Ecto neural progenitor cell (in vitro differentiated cells): ENCODE measurements around the gene NUP35.
"Not testable (repeated sequence)": the region's sequence is repeated elsewhere in the genome, so short reads cannot be mapped to it uniquely, and the experiment has no call there.

Experiments used
- DNase-seq: peaks from one replicate; pipeline ENCODE4 v3.0.0-alpha.2; 2018; ENCODE audit warnings: low spot score

NUP35 gene

DNA sequence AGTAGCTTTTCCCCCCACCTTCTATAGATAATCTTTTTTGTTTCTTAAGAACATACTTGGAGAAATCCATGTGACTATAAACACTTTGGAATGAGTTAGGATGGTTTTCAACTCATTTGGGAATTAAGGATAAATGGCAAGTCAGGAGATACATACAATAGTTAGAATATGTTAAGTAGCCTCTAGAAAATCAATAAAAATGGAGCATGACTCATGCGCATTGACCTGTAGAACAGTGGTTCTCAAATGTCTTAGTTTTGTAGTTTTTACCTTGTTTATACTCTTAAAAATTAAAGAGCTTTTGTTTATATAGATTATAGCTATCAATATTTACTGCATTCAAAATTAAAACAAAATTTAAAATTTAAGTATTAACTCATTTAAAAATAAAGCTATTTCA is 24.7 kb downstream of the NUP35 start:
- DNase-seq: no peak

DNA sequence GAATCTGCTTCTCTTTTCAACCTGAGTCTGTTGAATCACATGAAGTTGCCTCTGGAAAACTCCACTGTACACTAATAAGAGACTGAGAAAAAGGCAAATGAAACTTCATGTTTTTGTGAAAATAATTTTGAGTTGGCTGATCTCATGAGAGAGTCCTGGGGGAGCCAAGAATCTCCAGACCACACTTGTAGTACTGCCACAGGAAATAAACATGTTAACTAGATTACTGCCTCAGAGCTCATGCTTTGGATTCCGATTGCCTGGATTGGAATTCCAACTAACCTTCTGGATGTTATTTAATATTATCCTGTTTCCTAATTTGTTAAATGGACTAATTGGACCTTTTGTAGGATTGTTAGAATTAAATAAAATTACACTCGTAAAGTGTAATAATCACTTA is 25.2 kb downstream of the NUP35 start:
- DNase-seq: no peak

DNA sequence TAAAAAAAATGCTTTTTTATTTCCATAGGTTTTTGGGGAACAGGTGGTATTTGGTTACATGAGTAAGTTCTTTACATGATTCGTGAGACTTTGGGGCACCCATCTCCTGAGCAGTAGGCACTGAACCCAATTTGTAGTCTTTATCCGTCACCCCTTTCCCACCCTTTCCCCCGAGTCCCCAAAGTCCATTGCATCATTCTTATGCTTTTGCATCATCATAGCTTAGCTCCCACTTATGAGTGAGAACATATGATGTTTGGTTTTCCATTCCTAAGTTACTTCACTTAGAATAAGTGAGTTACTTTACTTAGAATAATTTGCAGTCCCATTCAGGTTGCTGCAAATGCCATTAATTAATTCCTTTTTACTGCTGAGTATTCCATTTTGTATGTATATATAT is 28.0 kb downstream of the NUP35 start:
- not testable (repeated sequence) for DNase-seq

DNA sequence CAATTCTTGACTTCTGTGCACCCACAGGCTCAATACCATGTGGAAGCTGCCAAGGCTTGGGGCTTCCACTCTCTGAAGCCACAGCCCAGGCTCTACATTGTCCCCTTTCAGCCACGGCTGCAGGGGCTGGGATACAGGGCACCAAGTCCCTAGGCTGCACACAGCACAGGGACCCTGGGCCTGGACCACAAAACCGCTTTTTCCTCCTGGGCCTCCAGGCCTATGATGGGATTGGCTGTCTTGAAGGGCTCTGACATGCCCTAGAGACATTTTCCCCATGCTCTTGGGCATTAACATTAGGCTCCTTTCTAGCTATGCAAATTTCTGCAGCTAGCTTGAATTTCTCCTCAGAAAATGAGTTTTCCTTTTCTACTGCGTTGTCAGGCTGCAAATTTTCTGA is 29.7 kb downstream of the NUP35 start:
- DNase-seq: no peak

DNA sequence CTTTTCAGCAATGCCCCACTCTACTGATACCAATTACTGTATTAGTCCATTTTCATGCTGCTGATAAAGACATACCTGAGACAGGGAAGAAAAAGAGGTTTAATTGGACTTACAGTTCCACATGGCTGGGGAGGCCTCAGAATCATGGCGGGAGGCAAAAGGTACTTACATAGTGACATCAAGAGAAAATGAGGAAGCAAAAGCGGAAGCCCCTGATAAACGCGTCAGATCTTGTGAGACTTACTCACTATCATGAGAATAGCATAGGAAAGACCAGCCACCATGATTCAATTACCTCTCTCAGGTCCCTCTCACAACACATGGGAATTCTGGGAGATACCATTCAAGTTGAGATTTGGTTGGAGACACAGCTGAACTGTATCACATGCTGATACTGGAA is 30.5 kb downstream of the NUP35 start:
- not testable (repeated sequence) for DNase-seq

DNA sequence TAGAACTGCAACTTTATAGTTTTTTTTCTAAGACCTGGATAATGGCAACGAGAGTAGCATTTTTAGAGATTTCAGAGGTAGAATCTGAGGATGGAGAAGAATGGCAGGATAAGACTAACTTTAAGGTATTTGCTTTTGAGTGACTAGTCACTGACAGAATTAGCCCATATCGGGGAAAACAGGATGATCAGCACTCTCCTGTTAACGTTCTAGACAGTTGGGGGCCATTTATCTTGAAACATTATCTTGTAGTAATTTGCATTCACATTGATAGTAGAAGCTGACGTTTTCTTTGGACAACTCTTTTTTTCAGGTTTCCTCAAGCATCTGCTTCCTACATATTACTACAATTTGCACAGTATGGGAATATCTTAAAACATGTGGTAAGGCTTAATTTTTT is 32.9 kb downstream of the NUP35 start:
- DNase-seq: no peak

DNA sequence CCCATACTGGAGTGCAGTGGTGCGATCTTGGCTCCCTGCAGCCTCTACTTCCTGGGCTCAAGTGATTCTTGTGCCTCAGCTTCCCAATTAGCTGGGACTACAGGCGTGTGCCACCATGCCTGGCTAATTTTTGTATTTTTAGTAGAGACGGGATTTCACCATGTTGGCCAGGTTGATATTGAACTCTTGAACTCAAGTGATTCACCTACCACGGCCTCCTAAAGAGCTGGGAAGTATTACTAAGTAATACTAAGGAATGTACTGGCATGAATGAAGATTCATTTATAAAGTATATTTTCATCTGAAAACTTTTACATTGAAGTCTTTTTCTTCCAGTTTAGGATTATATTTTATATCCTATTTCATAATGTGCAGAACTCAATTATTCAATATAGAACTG is 38.1 kb downstream of the NUP35 start:
- DNase-seq: no peak

DNA sequence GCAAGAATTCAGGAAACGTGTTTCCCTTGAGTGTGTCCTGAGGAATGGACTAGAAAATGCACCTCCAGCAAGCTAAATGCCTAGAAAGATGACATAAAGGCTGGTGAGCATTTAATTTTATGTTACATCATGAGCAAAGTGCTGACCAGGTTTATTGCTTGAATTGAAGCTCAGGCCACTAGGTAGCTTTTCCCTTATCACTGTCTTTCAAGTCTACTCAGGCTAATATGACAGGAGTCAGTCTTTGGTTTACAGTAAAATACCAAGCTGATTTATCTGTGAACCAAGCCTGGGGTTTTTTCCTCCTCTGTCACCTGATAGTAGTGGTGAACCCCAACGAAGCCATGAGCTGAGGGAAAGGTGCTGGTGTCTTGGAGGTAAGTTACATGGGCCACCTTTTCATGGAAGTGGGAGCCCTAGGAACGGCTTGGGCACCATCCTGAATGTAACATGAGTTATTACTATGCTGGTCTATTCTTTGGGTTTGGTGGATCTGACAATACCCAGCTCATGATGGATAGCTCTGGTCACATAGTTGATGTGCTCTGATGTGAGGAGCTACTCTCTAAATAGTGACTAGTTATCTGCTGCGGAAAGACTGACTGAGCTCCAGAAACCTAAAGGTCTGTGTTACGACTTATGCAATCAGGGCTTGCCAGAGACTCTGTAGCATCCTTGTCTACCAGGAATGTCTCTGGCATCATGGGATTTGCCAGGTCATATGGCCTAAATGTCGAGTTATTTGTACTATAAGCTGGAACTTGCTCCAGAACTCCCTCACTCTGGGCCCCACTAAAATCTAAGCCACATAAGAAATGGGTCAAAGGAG is 39.8 kb downstream of the NUP35 start:
- DNase-seq: no peak

DNA sequence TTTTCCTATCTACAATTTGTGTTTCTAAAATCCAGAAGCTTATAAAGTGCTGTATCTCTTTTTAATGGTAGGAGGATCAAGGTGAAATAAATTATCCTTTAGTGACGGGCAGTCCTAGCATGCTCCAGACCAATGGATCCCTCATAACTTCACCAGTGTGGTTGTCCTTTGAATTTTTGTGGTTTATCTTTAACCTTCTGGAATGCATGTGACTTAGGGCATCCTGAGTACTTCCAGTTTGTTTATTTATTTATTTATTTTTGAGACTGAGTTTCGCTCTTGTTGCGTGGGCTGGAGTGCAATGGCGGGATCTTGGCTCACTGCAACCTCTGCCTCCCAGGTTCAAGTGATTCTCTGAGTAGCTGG is 40.4 kb downstream of the NUP35 start:
- DNase-seq: no peak

DNA sequence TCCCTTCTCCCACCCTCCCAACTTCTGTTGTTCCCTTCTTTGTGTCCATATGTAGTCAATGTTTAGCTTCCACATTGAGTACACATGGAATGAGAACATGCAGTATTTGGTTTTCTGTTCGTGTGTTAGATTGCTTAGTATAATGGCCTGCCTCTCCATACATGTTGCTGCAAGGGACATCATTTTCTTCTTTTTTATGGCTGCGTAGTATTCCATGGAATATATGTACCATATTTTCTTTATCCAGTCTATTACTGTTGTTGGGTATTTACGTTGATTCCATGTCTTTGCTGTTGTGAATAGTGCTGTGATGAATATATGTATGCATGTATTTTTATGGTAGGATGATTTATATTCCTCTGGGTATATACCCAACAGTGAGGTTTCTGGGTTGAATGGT is 42.0 kb downstream of the NUP35 start:
- DNase-seq: no peak

DNA sequence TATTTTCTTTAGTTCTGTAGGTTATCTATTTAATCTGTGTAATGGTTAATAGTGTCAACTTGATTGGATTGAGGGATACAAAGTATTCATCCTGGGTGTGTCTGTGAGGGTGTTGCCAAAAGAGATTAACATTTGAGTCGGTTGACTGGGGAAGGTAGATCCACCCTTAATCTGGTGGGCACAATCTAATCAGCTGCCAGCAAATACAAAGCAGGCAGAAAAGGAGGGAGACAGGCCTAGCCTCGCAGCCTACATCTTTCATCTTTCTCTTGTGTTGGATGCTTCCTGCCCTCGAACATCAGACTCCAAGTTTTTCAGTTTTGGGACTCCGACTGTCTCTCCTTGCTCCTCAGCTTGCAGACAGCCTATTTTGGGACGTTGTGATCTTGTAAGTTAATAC is 42.7 kb downstream of the NUP35 start:
- DNase-seq: not testable (repeated sequence)

DNA sequence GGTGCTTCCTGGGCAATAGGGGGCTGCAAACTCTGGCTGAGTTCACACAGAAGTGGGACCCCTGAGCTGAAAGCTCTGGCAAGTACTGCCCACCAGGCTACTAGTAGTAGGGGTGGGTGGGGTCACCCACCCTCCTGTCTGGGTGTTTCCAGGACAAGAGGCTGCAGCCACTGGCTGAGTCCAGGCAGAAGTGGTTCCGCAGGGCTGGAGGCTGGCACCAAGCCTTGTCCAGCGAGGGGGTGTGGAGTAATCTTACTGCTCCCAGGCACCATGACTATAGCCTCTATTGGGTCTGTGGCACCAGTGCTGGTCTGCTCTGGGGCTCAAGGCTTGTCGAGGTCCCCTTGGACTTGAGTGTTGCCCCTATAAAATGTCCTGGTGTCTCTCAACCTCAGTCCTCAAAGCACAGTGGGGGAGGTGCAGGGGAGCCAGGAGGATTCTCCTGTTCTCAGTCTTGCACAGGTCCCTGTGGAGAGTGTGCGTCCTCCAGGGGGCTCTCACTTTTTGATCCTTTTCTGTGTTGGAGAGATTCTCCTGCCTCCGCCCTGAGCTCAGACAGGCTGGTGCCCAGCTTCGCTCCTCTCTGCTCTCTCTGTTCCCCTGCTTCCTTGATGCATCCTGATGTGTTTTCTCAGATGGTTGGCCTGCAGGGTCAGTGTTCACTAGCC is 48.1 kb downstream of the NUP35 start:
- DNase-seq: peak; percentile 46

DNA sequence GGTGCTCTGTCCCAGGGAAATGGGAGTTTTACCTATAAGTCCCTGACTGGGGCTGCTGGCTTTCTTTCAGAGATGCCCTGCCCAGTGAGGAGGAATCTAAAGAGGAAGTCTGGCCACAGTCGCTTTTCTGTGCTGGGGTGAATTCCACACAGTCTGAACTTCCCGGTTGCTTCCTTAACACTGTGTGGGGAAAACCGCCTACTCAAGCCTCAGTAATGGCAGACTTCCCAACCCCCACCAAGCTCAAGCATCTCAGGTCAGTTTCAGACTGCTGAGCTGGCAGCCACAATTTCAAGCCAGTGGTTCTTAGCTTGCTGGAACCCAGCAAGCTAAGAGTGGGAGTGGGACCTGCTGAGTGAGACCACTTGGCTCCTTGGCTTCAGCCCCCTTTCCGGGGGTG is 54.9 kb downstream of the NUP35 start:
- no peak for DNase-seq

DNA sequence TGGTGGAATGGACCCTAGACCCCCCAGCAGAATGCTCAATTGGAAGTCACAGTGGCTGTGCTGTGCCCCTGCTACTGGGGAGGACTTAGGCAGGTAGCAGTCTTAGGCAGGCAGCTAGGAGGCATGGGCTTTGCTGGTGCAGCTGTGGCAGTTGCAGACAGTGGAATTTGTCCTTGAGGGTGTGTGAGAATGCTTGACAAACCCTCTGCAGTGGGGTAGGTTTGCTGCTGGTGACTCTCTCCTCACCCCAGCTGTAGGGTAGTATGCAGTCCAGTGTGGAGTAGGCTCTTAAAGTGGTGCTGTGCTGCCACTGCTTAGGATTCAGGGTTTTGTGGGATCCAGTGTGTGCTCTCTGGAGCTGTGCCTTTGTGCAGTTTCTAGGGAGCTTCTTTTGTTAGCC is 61.3 kb downstream of the NUP35 start:
- no peak for DNase-seq

DNA sequence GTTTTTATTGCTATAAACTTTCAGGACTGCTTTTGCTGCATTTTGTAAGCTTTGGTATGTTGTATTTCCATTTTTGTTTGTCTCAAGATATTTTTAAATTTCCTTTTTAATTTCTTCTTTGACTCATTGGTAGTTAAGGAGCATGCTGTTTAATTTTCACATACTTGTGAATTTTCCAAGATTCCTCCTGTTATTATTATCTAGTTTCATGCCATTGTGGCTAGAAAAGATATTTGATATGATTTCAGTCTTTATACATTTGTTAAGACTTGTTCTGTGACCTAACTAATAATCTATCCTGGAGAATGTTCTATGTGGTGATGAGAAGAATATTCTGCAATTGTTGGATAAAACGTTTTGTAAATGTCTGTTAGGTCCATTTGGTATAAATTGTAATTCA is 62.1 kb downstream of the NUP35 start:
- DNase-seq: no peak

DNA sequence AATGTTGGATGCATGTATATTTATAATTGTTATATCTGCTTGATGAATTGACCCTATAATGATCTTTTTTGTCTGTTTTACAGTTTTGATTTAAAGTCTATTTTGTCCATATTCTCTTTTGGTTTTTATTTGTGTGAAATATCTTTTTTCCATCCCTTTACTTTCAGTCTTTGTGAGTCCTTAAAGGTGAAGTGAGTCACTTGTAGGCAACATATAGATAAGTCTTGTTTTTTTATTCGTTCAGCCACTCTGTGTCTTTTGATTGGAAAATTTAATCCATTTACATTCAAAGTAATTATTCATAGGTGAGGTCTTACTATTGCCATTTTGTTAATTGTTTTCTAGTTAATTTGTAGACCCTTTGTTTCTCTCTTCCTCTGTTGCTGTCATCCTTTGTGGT is 62.5 kb downstream of the NUP35 start:
- DNase-seq: no peak

DNA sequence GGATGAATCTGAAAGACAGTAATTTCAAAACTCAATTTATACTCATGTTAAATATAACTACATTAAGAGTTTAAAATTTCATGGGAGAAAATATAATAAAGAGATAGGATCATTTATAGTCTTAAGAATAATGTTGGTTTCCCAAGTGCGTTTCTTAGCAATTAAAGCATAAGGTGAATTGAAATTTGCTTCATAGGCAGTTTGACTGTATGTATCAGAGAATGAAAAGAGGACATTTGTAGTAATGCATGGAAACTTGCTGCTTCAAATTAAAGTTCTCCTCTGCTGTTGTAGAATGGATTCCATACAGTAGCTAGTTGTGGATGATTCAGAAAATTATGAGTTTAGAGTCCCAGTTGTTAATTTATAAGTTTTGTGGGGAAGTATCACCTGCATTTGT is 68.1 kb downstream of the NUP35 start:
- no peak for DNase-seq

DNA sequence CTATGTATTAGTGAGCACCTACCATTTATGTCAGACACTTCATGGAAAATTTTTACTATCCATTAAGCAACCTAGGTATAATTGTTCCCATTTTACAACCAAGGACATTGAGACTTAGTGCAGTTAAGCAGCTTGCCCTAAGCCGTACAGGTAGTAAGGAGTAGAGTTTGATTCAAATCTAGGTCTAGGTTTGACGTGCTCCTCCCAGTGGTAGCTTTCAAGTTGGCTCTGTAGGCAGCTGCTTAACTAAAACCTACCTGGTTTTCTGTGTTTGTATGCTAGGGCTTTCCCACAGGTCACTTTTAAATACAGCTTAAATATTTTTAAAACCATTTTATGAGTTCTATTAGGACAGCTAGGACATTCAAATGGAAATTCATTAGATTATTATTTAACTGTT is 69.7 kb downstream of the NUP35 start:
- no peak for DNase-seq

DNA sequence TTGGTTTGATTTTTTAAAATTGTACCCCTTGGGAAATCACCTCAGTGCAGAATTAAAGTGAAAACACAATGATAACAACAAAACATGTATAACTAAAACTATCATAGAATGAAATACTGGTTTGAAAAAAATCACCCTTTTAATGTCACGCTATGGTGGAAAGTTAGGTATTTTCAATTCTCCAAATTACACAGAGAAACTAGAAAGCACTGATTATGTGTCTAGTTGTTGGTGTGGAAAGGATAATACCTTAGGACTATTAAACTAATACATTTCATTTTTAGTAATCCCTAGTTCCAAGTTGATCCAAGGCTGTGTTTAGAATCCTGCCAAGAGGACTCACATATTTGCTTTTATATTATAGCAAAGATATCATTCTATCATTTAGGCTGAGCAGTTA is 71.2 kb downstream of the NUP35 start:
- DNase-seq: no peak

DNA sequence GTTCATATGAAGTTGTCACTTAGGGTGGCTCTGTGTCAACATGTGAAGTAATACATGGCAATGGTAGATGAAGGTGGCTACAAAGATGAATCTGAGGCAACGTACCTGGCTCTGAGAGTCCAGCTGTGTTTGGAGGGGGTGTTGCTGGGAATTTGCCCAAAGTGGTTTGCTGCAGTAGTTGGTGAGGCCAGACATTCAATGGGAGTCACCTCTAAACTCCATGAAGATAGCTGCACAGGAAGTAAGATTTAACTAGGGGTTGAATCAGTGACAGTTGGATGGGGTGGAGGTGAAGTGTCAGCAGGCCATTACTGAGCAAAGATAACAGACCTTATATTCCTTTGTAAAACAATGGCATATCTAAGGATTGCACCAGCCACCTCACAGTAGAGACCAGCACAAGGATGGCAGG is 71.8 kb downstream of the NUP35 start:
- DNase-seq: no peak

DNA sequence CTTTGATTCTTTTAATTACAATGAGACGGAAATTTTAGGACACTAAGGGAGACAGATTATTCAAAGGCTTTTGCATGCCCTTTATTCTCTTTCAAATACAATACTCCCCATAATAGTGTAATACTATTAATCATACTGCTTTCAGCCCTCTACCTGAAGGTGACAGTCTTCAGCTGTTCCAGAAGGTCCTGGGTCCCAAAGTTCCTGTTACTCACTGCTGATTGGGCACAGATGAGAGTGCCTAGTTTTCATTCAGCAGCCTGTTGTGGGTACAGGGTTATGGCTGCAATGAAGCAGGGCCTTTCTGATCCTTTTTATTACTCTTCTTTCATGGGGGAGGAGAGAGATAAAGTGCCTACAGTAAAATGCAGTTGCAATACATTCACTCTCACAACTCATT is 80.2 kb downstream of the NUP35 start:
- no peak for DNase-seq

DNA sequence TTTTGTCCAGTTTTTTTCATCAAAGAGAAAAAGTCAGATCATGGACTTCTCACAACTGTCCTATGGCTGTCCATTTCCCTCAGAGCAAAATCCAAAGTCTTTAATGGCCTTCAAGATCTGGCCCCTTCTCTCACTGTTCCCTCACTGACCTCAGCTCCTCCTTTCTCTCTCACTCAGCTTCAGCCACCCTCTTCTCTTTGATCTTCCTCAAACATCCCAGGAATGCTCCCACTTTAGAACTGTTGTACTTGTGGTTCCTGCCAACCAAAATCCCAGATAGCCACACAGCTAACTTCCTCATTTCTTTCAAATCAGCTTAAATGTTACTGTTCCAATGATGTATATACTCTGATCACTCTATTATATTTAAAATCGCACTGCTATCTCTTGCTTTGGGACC is 82.9 kb downstream of the NUP35 start:
- DNase-seq: no peak

DNA sequence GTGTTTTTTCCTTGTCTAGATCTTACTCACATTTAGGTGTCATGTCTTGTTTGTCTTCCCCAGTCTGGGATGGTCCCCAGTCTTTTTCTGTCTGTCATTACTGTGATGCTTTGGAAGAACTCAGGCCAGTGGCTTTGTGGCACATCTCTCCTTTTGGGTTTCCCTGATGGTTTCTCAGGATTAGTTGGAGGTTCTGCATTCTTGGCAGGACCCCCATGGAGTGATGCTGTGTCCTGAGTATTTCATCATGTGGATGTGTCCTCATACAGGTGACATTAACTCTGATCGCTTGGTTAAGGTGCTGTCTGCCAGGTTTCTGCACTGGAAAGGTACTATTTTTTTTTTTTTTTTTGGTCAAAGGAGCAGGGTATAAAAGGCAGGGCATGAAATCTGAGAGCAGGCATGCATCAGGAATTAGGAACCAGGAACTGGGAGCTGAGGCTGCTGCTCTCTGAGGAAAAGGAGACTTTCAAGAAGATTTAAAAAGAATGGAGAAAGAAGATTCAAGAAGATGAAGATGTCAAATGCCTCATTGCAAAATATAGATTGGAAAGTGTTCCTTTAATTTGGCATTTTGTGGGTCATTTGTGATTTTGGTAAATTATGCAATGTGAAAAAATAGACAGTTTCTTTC is 85.3 kb downstream of the NUP35 start:
- no peak for DNase-seq
